ENCODE data around the gene MRPL32. TPM values are rescaled to one million over a fixed set of nuclear protein-coding genes. Genes with fewer than 3 reads are reported as not detected.

Gene MRPL32
- total RNA-seq, 2 donors from 2014 or later, result 15.5 to 25.7 TPM

- intact Hi-C loops (cut with DNase I), result no loop called here
- no peak for ATAC-seq
These were observed 15.3 kb downstream of the MRPL32 start for GRCh38 chr7:42947521-42947920.

GRCh38 chr7:42950417-42950816, 18.2 kb downstream of the MRPL32 start:
- Histone ChIP-seq H3K36me3 (replicated peaks in 1 of 2; ENCODE audit: insufficient read depth in 1 of 2, low read depth in 2 of 2) (no peaks in the 10 kb centered on the region), H3K9me3 (no peaks in the 10 kb centered on the region), H3K27me3 (no peaks in the 10 kb centered on the region), H3K27ac (no peak overlapping the region), H3K4me3 (no peak overlapping the region), H3K4me1 (no peaks in the 10 kb centered on the region)
- no peak for DNase-seq
- 54 to 84% methylated on average over 3 of the region's 3 CpGs for WGBS, 2 donors
- intact Hi-C loops (cut with DNase I), result no loop called here
- ATAC-seq, result no peak
- TF ChIP-seq POLR2A (IDR thresholded peaks at IDR 0.05) (no peak), CTCF (IDR thresholded peaks at IDR 0.05) (no peak)

More at GRCh38 chr7:42947521-42947920, 15.3 kb downstream of the MRPL32 start:
- no peak overlapping the region for H3K27ac ChIP-seq
- no peaks in the 10 kb centered on the region for H3K36me3 ChIP-seq (replicated peaks in 1 of 2; ENCODE audit: insufficient read depth in 1 of 2, low read depth in 2 of 2)
- no peak overlapping the region for H3K4me3 ChIP-seq
- no peaks in the 10 kb centered on the region for H3K9me3 ChIP-seq
- WGBS, 2 donors, result 58 to 62% methylated on average over 2 of the region's 2 CpGs
- H3K4me1 ChIP-seq, result no peaks in the 10 kb centered on the region
- no peaks in the 10 kb centered on the region for H3K27me3 ChIP-seq
- no peak for DNase-seq
- no peak for TF ChIP-seq CTCF (IDR thresholded peaks at IDR 0.05)
- TF ChIP-seq POLR2A (IDR thresholded peaks at IDR 0.05), result no peak

- intact Hi-C loops (cut with DNase I), result no loop called here
- H3K27ac ChIP-seq, result no peak overlapping the region
- no peak overlapping the region for H3K4me3 ChIP-seq
- peak in 2 of 4 donors; percentile 9 to 14 for DNase-seq
- no peaks in the 10 kb centered on the region for H3K4me1 ChIP-seq
- 50 to 57% methylated on average over 4 of the region's 4 CpGs for WGBS, 2 donors
- H3K27me3 ChIP-seq, result no peaks in the 10 kb centered on the region
- peak; percentile 24 for ATAC-seq
- H3K9me3 ChIP-seq, result no peaks in the 10 kb centered on the region
- no peak for TF ChIP-seq POLR2A (IDR thresholded peaks at IDR 0.05)
- TF ChIP-seq CTCF (IDR thresholded peaks at IDR 0.05), result no peak
- no peaks in the 10 kb centered on the region for H3K36me3 ChIP-seq (replicated peaks in 1 of 2; ENCODE audit: insufficient read depth in 1 of 2, low read depth in 2 of 2)
These were observed 20.2 kb downstream of the MRPL32 start for GRCh38 chr7:42952328-42952727.

GRCh38 chr7:42953994-42954393, 21.8 kb downstream of the MRPL32 start:
- no peaks in the 10 kb centered on the region for H3K27me3 ChIP-seq
- H3K4me1 ChIP-seq, result no peaks in the 10 kb centered on the region
- TF ChIP-seq POLR2A (IDR thresholded peaks at IDR 0.05), result no peak
- TF ChIP-seq CTCF (IDR thresholded peaks at IDR 0.05), result no peak
- no peaks in the 10 kb centered on the region for H3K36me3 ChIP-seq (replicated peaks in 1 of 2; ENCODE audit: insufficient read depth in 1 of 2, low read depth in 2 of 2)
- H3K4me3 ChIP-seq, result no peak overlapping the region
- DNase-seq (no peak), ATAC-seq (no peak)
- no peaks in the 10 kb centered on the region for H3K9me3 ChIP-seq
- H3K27ac ChIP-seq, result no peak overlapping the region
- 73 to 84% methylated on average over 4 of the region's 4 CpGs for WGBS, 2 donors
- intact Hi-C loops (cut with DNase I), result no loop called here

GRCh38 chr7:42956062-42956461, 23.9 kb downstream of the MRPL32 start:
- Histone ChIP-seq H3K4me3 (no peak overlapping the region), H3K27ac (no peak overlapping the region), H3K9me3 (no peaks in the 10 kb centered on the region), H3K4me1 (no peaks in the 10 kb centered on the region), H3K36me3 (replicated peaks in 1 of 2; ENCODE audit: insufficient read depth in 1 of 2, low read depth in 2 of 2) (no peaks in the 10 kb centered on the region), H3K27me3 (no peaks in the 10 kb centered on the region)
- no peak for DNase-seq
- intact Hi-C loops (cut with DNase I), result no loop called here
- TF ChIP-seq POLR2A (IDR thresholded peaks at IDR 0.05) (no peak), CTCF (IDR thresholded peaks at IDR 0.05) (no peak)
- ATAC-seq, result no peak

Data from body of pancreas (tissue), 4 donors.